ENCODE measurements around the gene TMPRSS12. TPM values are rescaled to one million over a fixed set of nuclear protein-coding genes. Genes with fewer than 3 reads are reported as not detected.

Gene TMPRSS12
- total and polyA plus RNA-seq, 2 of the 13 experiments (the other 11 are each of a cell fraction or from before 2014, with no cell fraction given), result not detected

DNA sequence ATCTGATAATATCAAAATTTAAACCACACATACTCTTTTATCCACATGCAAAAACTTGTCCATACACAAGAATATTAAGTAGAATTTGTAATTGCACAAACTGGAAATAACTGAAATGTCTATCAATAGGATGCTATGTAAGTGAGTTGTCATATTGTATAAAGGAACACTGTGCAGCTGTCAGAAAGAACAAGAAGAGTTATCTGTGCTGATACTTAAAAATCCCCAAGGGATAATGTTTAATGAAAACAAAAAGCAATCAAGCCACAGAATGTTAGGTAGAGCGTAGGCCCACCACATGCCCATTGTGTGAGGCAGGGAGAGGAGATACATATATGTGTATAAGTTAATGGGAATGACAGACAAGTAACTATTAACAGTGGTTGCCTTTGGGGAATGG is 83.7 kb downstream of the TMPRSS12 start:
- Histone ChIP-seq H3K9ac (ENCODE audit: insufficient read depth, low read depth, low read length) (peak overlapping the region; percentile 88), H3K4me2 (ENCODE audit: low read depth, low read length) (peak overlapping the region; percentile 88), H4K20me1 (ENCODE audit: insufficient read depth, low read length) (no peaks in the 10 kb centered on the region), H3K36me3 (replicated peaks in 1 of 2; ENCODE audit: control insufficient read depth in 1 of 2, insufficient read depth in 2 of 2, low read length in 2 of 2) (peaks cover 1 to 4% of the 10 kb centered on the region in 2 experiments; a peak in 4 of 5 replicates), H2AFZ (ENCODE audit: low read length) (no peak overlapping the region), H3K4me1 (ENCODE audit: insufficient read depth, low read length) (peaks cover 66% of the 10 kb centered on the region), H3K9me3 (ENCODE audit: low read length) (no peaks in the 10 kb centered on the region), H3K4me3 (replicated peaks in 1 of 3; ENCODE audit: insufficient read depth in 1 of 3, low read depth in 2 of 3, low read length in 3 of 3) (peak overlapping the region; percentile 70 to 85 (median 85)), H3K27ac (ENCODE audit: extremely low read length, insufficient read depth, low read length) (peak overlapping the region; percentile 82), H3K79me2 (ENCODE audit: insufficient read depth, low read length) (peaks cover 62% of the 10 kb centered on the region), H3K27me3 (ENCODE audit: control insufficient read depth in 1 of 2, insufficient read depth in 2 of 2, low read length in 2 of 2) (peaks cover 0 to 3% of the 10 kb centered on the region in 2 experiments; a peak in 1 of 5 replicates)
- POLR2A ChIA-PET, result interaction anchor here (0.7 to 2.9 kb wide), 5 partner anchors 55 to 100 kb away, joined by 3 to 19 read pairs (median 4); partner anchors contain the start of gene SLC11A2
- no peak for ATAC-seq
- no peak for FAIRE-seq
- no TSS peak for BruUV-seq (replicated peaks)
- in situ Hi-C loops (cut with HindIII; ENCODE audit: extremely low pct_ligation_motif_present, low pct_unique_long_range_greater_than_20kb) (no loop called here), intact Hi-C loops (cut with micrococcal nuclease; ENCODE audit: unreplicated experiment) (loop anchor here (5.0 to 10.0 kb wide), 2 partner anchors 99 to 162 kb away; partner anchors contain the start of gene ATF1)
- TF ChIP-seq, protein P1, sequence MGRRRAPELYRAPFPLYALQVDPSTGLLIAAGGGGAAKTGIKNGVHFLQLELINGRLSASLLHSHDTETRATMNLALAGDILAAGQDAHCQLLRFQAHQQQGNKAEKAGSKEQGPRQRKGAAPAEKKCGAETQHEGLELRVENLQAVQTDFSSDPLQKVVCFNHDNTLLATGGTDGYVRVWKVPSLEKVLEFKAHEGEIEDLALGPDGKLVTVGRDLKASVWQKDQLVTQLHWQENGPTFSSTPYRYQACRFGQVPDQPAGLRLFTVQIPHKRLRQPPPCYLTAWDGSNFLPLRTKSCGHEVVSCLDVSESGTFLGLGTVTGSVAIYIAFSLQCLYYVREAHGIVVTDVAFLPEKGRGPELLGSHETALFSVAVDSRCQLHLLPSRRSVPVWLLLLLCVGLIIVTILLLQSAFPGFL (CRISPR knock-in tag; IDR thresholded peaks at IDR 0.05), result no peak
- TF ChIP-seq POLR2AphosphoS5 (IDR thresholded peaks at IDR 0.05; ENCODE audit: low read depth, low read length) (no peak), ARHGAP35 (CRISPR knock-in tag; IDR thresholded peaks at IDR 0.05; ENCODE audit: borderline replicate concordance) (no peak), ZNF34 (CRISPR knock-in tag; IDR thresholded peaks at IDR 0.05; ENCODE audit: borderline replicate concordance) (no peak), SNAI1 (CRISPR knock-in tag; IDR thresholded peaks at IDR 0.05; ENCODE audit: borderline replicate concordance) (no peak), PITX1 (CRISPR knock-in tag; IDR thresholded peaks at IDR 0.05) (no peak), FOSL1 (CRISPR knock-in tag; IDR thresholded peaks at IDR 0.05; ENCODE audit: borderline replicate concordance) (no peak), MBNL3 (CRISPR knock-in tag; conservative IDR thresholded peaks at IDR 0.05) (no peak), EEA1 (CRISPR knock-in tag; IDR thresholded peaks at IDR 0.05; ENCODE audit: borderline replicate concordance) (no peak), RELA (CRISPR knock-in tag; IDR thresholded peaks at IDR 0.05) (no peak), ZNF430 (CRISPR knock-in tag; IDR thresholded peaks at IDR 0.05) (no peak), GATAD2A (CRISPR knock-in tag; IDR thresholded peaks at IDR 0.05) (no peak), SRSF1 (optimal IDR thresholded peaks at IDR 0.05; ENCODE audit: low read depth, low read length) (no peak), PHF5A (CRISPR knock-in tag; IDR thresholded peaks at IDR 0.05; ENCODE audit: low read depth, unreplicated experiment) (no peak)
- TF ChIP-seq, protein P2, sequence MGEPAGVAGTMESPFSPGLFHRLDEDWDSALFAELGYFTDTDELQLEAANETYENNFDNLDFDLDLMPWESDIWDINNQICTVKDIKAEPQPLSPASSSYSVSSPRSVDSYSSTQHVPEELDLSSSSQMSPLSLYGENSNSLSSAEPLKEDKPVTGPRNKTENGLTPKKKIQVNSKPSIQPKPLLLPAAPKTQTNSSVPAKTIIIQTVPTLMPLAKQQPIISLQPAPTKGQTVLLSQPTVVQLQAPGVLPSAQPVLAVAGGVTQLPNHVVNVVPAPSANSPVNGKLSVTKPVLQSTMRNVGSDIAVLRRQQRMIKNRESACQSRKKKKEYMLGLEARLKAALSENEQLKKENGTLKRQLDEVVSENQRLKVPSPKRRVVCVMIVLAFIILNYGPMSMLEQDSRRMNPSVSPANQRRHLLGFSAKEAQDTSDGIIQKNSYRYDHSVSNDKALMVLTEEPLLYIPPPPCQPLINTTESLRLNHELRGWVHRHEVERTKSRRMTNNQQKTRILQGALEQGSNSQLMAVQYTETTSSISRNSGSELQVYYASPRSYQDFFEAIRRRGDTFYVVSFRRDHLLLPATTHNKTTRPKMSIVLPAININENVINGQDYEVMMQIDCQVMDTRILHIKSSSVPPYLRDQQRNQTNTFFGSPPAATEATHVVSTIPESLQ (CRISPR knock-in tag; conservative IDR thresholded peaks at IDR 0.05), result no peak
- TF ChIP-seq, protein P3, sequence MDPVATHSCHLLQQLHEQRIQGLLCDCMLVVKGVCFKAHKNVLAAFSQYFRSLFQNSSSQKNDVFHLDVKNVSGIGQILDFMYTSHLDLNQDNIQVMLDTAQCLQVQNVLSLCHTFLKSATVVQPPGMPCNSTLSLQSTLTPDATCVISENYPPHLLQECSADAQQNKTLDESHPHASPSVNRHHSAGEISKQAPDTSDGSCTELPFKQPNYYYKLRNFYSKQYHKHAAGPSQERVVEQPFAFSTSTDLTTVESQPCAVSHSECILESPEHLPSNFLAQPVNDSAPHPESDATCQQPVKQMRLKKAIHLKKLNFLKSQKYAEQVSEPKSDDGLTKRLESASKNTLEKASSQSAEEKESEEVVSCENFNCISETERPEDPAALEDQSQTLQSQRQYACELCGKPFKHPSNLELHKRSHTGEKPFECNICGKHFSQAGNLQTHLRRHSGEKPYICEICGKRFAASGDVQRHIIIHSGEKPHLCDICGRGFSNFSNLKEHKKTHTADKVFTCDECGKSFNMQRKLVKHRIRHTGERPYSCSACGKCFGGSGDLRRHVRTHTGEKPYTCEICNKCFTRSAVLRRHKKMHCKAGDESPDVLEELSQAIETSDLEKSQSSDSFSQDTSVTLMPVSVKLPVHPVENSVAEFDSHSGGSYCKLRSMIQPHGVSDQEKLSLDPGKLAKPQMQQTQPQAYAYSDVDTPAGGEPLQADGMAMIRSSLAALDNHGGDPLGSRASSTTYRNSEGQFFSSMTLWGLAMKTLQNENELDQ (CRISPR knock-in tag; IDR thresholded peaks at IDR 0.05; ENCODE audit: borderline replicate concordance), result no peak
- WGBS (ENCODE audit: low lambda C conversion rate), result 10% methylated on average over 1 of the region's 1 CpG
- DNase-seq (ENCODE audit: low spot score), result no peak
- CTCF ChIA-PET (ENCODE audit: low intra/inter-chr PET ratio, low total read pairs), result no interaction called here
